Endothelial cell of coronary artery (primary cell): ENCODE data around the gene CDRT15. TPM values are rescaled to one million over a fixed set of nuclear protein-coding genes. Genes with fewer than 3 reads are reported as not detected.

Source experiments
- total RNA-seq: library from RNA; depleted of rRNA; stranded (reverse); fragments of >200 nt; gene quantifications from 2 replicates; pipeline ENCODE4 v1.2.3, GENCODE V29; 2014

CDRT15 gene
- not detected in 2 replicates for total RNA-seq

DNA sequence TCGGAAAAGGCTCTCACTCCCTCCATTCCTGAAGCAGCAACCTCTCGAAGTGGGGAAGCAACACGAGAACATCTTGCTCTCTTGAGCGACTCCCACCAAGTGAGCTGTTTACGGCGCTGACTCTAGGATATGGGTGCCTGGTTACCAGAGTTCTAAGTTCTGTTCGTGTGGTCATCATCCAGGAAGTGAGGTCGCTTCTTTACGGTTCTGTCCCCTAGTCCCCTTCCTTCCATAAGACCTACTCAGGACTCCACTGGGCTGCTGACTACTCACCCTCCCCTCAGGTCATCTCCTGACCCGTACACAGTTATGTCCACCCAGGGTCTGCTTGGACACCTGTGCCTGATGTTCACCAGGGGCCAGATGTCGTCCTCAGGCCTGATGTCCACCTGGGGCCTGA is at the start of gene CDRT15:
CDRT15 (minus strand) TSS at position 101 of the 400 bp plus-strand sequence; CDS start at position 72, 29 bp downstream.

Other genes starting within 250 kb of the CDRT15 start
- 8.5 and 8.8 TPM in 2 replicates for gene COX10, start 167.4 kb downstream of the CDRT15 start, total RNA-seq
- not detected in 2 replicates for gene HS3ST3B1, start 64.2 kb upstream of the CDRT15 start, total RNA-seq